Epithelial cell of proximal tubule (primary cell): Measurements from ENCODE around the gene SLC9A9. TPM values are rescaled to one million over a fixed set of nuclear protein-coding genes. Genes with fewer than 3 reads are reported as not detected.

Experiments
- DNase-seq: peaks from one replicate; pipeline ENCODE4 v3.0.0-alpha.2; 2011; ENCODE audit warnings: low read depth
- H3K4me3 ChIP-seq: 2 replicates; pipeline ENCODE4 v1.5.1; 2011; ENCODE audit warnings: low read depth, mild to moderate bottlenecking, low read length
- total RNA-seq: library from RNA; depleted of rRNA; stranded (reverse); fragments of >200 nt; gene quantifications from 2 replicates; pipeline ENCODE4 v1.2.3, GENCODE V29; 2015
- TF ChIP-seq, protein P1 (sequence below): conservative IDR thresholded peaks from 2 replicates; pipeline ENCODE4 v1.5.1; 2012; ENCODE audit warnings: low read depth, mild to moderate bottlenecking, low read length

Gene SLC9A9
- total RNA-seq, 1 donor from 2014 or later, result 0.17 TPM

DNA sequence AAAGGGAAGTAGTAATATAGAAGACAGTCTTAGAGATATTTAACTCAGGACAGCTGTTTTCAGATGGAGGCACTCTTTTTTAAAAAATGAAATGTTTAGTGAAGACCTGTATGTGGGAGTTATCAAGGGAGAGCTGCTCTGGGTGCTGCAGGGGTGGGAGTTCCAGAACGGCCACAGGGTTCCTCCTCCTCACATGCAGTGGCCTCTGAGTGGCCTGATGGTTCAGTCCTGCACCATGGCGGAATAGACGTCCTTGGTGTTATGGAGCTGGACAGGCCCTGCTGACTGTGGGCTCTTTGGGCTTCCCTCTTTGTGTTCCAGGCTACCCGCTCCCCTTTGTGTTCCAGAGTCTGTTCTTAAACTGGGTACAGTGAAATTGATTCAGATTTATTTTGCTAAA, 602.6 kb downstream of the SLC9A9 start:
- no peak for DNase-seq
- TF ChIP-seq, protein P1, sequence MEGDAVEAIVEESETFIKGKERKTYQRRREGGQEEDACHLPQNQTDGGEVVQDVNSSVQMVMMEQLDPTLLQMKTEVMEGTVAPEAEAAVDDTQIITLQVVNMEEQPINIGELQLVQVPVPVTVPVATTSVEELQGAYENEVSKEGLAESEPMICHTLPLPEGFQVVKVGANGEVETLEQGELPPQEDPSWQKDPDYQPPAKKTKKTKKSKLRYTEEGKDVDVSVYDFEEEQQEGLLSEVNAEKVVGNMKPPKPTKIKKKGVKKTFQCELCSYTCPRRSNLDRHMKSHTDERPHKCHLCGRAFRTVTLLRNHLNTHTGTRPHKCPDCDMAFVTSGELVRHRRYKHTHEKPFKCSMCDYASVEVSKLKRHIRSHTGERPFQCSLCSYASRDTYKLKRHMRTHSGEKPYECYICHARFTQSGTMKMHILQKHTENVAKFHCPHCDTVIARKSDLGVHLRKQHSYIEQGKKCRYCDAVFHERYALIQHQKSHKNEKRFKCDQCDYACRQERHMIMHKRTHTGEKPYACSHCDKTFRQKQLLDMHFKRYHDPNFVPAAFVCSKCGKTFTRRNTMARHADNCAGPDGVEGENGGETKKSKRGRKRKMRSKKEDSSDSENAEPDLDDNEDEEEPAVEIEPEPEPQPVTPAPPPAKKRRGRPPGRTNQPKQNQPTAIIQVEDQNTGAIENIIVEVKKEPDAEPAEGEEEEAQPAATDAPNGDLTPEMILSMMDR, result no peak
- no peak overlapping the region for H3K4me3 ChIP-seq

GRCh38 chr3:143244516-143245063, 603.7 kb downstream of the SLC9A9 start:
- DNase-seq, result no peak
- TF ChIP-seq, protein P1, result no peak
- no peak overlapping the region for H3K4me3 ChIP-seq

DNA sequence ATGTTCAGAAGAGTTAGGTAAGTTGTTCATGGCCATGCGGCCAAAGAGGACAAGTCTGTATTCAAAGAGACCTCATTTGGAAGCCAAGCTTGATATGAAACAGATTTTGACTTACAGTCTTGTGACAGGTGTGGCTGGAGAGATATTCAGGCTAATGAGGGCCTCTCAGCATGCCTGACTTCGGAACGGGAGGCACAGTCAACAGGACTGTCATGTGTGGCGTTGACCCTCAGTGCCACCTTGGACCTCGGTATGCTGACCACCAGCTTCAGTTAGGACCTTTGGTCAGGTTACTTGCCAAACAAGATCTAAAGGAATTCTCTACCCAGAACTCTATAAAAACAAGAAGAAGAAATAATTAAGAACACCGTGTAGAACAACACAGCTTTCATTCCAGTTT, 604.6 kb downstream of the SLC9A9 start:
- DNase-seq, result no peak
- TF ChIP-seq, protein P1, result no peak

GRCh38 chr3:143242691-143243090, 605.6 kb downstream of the SLC9A9 start:
- TF ChIP-seq, protein P1, result no peak
- no peak overlapping the region for H3K4me3 ChIP-seq
- no peak for DNase-seq

More for the DNA sequence above, 604.6 kb downstream of the SLC9A9 start:
- H3K4me3 ChIP-seq, result no peak overlapping the region

- no peak for DNase-seq
- TF ChIP-seq, protein P1, result no peak
- no peak overlapping the region for H3K4me3 ChIP-seq
Observed at GRCh38 chr3:143242101-143242500, 606.2 kb downstream of the SLC9A9 start.

DNA sequence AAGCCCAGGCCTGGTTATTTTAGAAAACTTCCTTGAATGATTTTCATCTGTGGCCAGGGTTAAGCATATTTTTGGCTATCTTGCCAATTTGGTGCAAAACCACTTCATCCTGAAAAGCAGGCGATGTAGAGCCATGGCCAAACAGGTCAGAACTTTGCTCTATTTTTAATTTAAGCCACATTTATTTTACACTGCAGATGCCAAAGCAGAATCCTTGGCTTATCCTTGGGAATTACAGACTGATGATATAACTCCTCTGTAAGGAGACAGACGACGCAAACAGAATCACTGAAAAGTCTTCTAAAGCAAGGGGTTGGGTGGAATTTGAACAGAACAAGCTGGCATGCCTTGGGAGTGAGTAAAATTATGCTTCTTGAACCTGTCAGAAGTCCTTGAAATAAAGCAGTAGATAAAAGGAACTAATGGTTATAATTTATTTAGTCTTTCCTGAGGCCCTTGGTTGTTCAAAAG, 606.8 kb downstream of the SLC9A9 start:
- TF ChIP-seq, protein P1, result no peak
- no peak overlapping the region for H3K4me3 ChIP-seq
- DNase-seq, result no peak

DNA sequence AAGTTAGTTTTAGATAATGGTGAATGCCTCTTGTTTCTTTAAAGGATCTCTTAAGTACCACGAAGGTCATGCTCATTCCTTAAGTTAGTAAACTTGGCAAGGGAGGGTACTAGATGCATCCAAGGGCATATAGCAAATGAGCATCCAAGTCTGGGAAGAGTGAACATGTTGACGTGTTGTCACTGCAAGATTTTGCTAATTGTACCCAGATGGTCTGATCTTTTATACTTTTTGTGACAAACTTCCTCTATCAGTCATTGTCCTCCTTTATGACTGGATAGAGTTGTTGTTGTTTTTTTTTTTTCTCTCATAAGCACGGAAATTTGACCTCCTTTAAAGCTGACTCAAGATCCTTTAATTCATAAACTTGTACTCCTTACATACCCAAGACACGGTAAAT, 607.4 kb downstream of the SLC9A9 start:
- no peak overlapping the region for H3K4me3 ChIP-seq
- TF ChIP-seq, protein P1, result no peak
- DNase-seq, result no peak
